Fibroblast of pulmonary artery (primary cell): ENCODE data around the gene ZFR.

ENCODE experiments used
- DNase-seq: peaks from one replicate; pipeline ENCODE4 v3.0.0-alpha.2; 2010; ENCODE audit warnings: low read depth
- H3K4me3 ChIP-seq: replicated peaks from 2 replicates; pipeline ENCODE4 v1.5.1; 2011; ENCODE audit warnings: low read depth, mild to moderate bottlenecking, control low read depth, low read length, moderate library complexity
- CTCF ChIP-seq: IDR thresholded peaks from 2 replicates; pipeline ENCODE4 v1.5.1; 2011; ENCODE audit warnings: mild to moderate bottlenecking, control low read depth, low read length, inconsistent platforms; ENCODE audit errors: missing control alignments

The ZFR gene

GRCh38 chr5:32352685-32353084, 91.9 kb downstream of the ZFR start:
- no peak for DNase-seq
- H3K4me3 ChIP-seq = no peak overlapping the region
- TF ChIP-seq CTCF = no peak

GRCh38 chr5:32346869-32347268, 97.7 kb downstream of the ZFR start:
- no peak overlapping the region for H3K4me3 ChIP-seq
- no peak for DNase-seq
- no peak for TF ChIP-seq CTCF

GRCh38 chr5:32343058-32343672, 101.4 kb downstream of the ZFR start:
- no peak overlapping the region for H3K4me3 ChIP-seq
- TF ChIP-seq CTCF = no peak
- no peak for DNase-seq

- no peak overlapping the region for H3K4me3 ChIP-seq
- no peak for TF ChIP-seq CTCF
- no peak for DNase-seq
Observed at GRCh38 chr5:32342656-32343055, 101.9 kb downstream of the ZFR start.

GRCh38 chr5:32339878-32340277, 104.7 kb downstream of the ZFR start:
- no peak overlapping the region for H3K4me3 ChIP-seq
- TF ChIP-seq CTCF = no peak
- DNase-seq = no peak

GRCh38 chr5:32339198-32339597, 105.3 kb downstream of the ZFR start:
- DNase-seq = no peak
- no peak overlapping the region for H3K4me3 ChIP-seq
- TF ChIP-seq CTCF = no peak

- no peak for TF ChIP-seq CTCF
- H3K4me3 ChIP-seq = no peak overlapping the region
- no peak for DNase-seq
Observed at GRCh38 chr5:32332966-32333365, 111.6 kb downstream of the ZFR start.
